Suprapubic skin (tissue), 3 donors: ENCODE results near the gene PRKAG2.

Experiments
- EP300 ChIP-seq: sonication (generic); formaldehyde crosslinking; IDR thresholded peaks from one replicate; pipeline ENCODE4 v1.6.1; 2017; ENCODE audit warnings: antibody characterized with exemption
- POLR2A ChIP-seq, 2 donors: fragments of 450-650 bp; IDR thresholded peaks; one replicate each; pipeline ENCODE4 v1.6.1; 2017; ENCODE audit warnings: antibody characterized with exemption in 2 of 2, mild to moderate bottlenecking in 2 of 2, moderate library complexity in 2 of 2
- TF ChIP-seq, protein P1 (sequence below), 2 donors: fragments of 200-600 bp in 1 of 2; fragments of 450-650 bp in 1 of 2; sonication (generic) in 1 of 2; IDR thresholded peaks; one replicate each; pipeline ENCODE4 v1.5.1; 2016 to 2019; ENCODE audit warnings: antibody characterized with exemption in 2 of 2, mild to moderate bottlenecking in 1 of 2, moderate library complexity in 1 of 2

DNA sequence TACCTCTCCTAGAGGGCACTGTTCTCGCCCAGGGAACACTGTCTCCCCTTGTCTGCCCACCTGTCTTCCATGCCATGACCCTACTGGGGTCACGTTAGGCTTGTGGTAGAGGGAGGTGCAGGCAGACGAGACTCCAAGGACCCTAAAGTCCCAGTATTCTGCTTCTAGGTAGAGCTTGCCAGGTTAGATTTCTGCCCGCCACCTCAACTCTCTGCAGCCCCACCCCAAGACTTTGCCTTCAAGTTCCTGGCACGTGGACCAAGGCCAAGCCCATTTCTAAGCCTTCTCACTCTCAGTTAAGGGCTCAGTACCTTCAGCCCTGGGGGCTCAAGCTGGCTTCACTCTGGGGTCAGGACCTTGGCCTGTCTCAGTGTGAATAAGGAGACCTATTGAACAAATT, 16.1 kb downstream of the PRKAG2 start:
- TF ChIP-seq POLR2A (IDR thresholded peaks at IDR 0.05) = no peak
- TF ChIP-seq, protein P1, sequence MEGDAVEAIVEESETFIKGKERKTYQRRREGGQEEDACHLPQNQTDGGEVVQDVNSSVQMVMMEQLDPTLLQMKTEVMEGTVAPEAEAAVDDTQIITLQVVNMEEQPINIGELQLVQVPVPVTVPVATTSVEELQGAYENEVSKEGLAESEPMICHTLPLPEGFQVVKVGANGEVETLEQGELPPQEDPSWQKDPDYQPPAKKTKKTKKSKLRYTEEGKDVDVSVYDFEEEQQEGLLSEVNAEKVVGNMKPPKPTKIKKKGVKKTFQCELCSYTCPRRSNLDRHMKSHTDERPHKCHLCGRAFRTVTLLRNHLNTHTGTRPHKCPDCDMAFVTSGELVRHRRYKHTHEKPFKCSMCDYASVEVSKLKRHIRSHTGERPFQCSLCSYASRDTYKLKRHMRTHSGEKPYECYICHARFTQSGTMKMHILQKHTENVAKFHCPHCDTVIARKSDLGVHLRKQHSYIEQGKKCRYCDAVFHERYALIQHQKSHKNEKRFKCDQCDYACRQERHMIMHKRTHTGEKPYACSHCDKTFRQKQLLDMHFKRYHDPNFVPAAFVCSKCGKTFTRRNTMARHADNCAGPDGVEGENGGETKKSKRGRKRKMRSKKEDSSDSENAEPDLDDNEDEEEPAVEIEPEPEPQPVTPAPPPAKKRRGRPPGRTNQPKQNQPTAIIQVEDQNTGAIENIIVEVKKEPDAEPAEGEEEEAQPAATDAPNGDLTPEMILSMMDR (IDR thresholded peaks at IDR 0.05) = no peak
- TF ChIP-seq EP300 = no peak
